ENCODE results near the gene ADAMTS2.
A peak's percentile ranks its signal among the peaks of the same experiment; 100 is the strongest.

The ADAMTS2 gene

GRCh38 chr5:179169836-179170235, 175.4 kb downstream of the ADAMTS2 start:
- Mint-ChIP-seq H3K4me1 (ENCODE audit: low read depth) (peaks cover 5% of the 10 kb centered on the region), H3K36me3 (no peaks in the 10 kb centered on the region), H3K9me3 (ENCODE audit: low read depth) (no peaks in the 10 kb centered on the region), H3K27ac (no peak overlapping the region), H3K4me3 (no peak overlapping the region), H3K27me3 (peaks cover 4% of the 10 kb centered on the region)

GRCh38 chr5:179168664-179169063, 176.6 kb downstream of the ADAMTS2 start:
- Mint-ChIP-seq H3K36me3 (no peaks in the 10 kb centered on the region), H3K4me1 (ENCODE audit: low read depth) (peaks cover 5% of the 10 kb centered on the region)

GRCh38 chr5:179167871-179168451, 177.3 kb downstream of the ADAMTS2 start:
- Mint-ChIP-seq H3K4me1 (ENCODE audit: low read depth) (peaks cover 5% of the 10 kb centered on the region), H3K27me3 (peaks cover 4% of the 10 kb centered on the region), H3K4me3 (peak overlapping the region; percentile 52), H3K36me3 (no peaks in the 10 kb centered on the region), H3K9me3 (ENCODE audit: low read depth) (no peaks in the 10 kb centered on the region), H3K27ac (no peak overlapping the region)

More at GRCh38 chr5:179168664-179169063, 176.6 kb downstream of the ADAMTS2 start:
- Mint-ChIP-seq H3K4me3 (no peak overlapping the region), H3K27ac (no peak overlapping the region), H3K27me3 (peaks cover 4% of the 10 kb centered on the region), H3K9me3 (ENCODE audit: low read depth) (no peaks in the 10 kb centered on the region)

- H3K4me3 Mint-ChIP-seq: peak overlapping the region; percentile 69
- H3K9me3 Mint-ChIP-seq (ENCODE audit: low read depth): no peaks in the 10 kb centered on the region
- peaks cover 4% of the 10 kb centered on the region for H3K27me3 Mint-ChIP-seq
- no peak overlapping the region for H3K27ac Mint-ChIP-seq
- peaks cover 5% of the 10 kb centered on the region for H3K4me1 Mint-ChIP-seq (ENCODE audit: low read depth)
- H3K36me3 Mint-ChIP-seq: no peaks in the 10 kb centered on the region
These were observed 178.1 kb downstream of the ADAMTS2 start for GRCh38 chr5:179166886-179167841.

GRCh38 chr5:179166171-179166885, 178.9 kb downstream of the ADAMTS2 start:
- Mint-ChIP-seq H3K9me3 (ENCODE audit: low read depth) (no peaks in the 10 kb centered on the region), H3K36me3 (no peaks in the 10 kb centered on the region), H3K4me1 (ENCODE audit: low read depth) (peaks cover 5% of the 10 kb centered on the region), H3K27ac (no peak overlapping the region), H3K4me3 (no peak overlapping the region), H3K27me3 (peaks cover 4% of the 10 kb centered on the region)

GRCh38 chr5:179165421-179166170, 179.7 kb downstream of the ADAMTS2 start:
- Mint-ChIP-seq H3K4me1 (ENCODE audit: low read depth) (peaks cover 5% of the 10 kb centered on the region), H3K36me3 (no peaks in the 10 kb centered on the region), H3K4me3 (no peak overlapping the region), H3K27me3 (peaks cover 3% of the 10 kb centered on the region), H3K27ac (no peak overlapping the region), H3K9me3 (ENCODE audit: low read depth) (no peaks in the 10 kb centered on the region)

- peaks cover 5% of the 10 kb centered on the region for H3K4me1 Mint-ChIP-seq (ENCODE audit: low read depth)
- H3K9me3 Mint-ChIP-seq (ENCODE audit: low read depth): no peaks in the 10 kb centered on the region
- H3K36me3 Mint-ChIP-seq: no peaks in the 10 kb centered on the region
- H3K4me3 Mint-ChIP-seq: peak overlapping the region; percentile 57
- peaks cover 2% of the 10 kb centered on the region for H3K27me3 Mint-ChIP-seq
- H3K27ac Mint-ChIP-seq: no peak overlapping the region
These were observed 180.6 kb downstream of the ADAMTS2 start for GRCh38 chr5:179164331-179165311.

GRCh38 chr5:179163236-179164155, 181.8 kb downstream of the ADAMTS2 start:
- Mint-ChIP-seq H3K27ac (no peak overlapping the region), H3K27me3 (no peaks in the 10 kb centered on the region), H3K4me1 (ENCODE audit: low read depth) (peaks cover 5% of the 10 kb centered on the region), H3K9me3 (ENCODE audit: low read depth) (no peaks in the 10 kb centered on the region), H3K36me3 (no peaks in the 10 kb centered on the region), H3K4me3 (no peak overlapping the region)

- H3K27ac Mint-ChIP-seq: no peak overlapping the region
- H3K9me3 Mint-ChIP-seq (ENCODE audit: low read depth): no peaks in the 10 kb centered on the region
- peaks cover 2% of the 10 kb centered on the region for H3K4me1 Mint-ChIP-seq (ENCODE audit: low read depth)
- no peaks in the 10 kb centered on the region for H3K36me3 Mint-ChIP-seq
- H3K27me3 Mint-ChIP-seq: no peaks in the 10 kb centered on the region
- H3K4me3 Mint-ChIP-seq: no peak overlapping the region
These were observed 182.7 kb downstream of the ADAMTS2 start for GRCh38 chr5:179162351-179163235.

- Mint-ChIP-seq H3K27ac (no peak overlapping the region), H3K27me3 (no peaks in the 10 kb centered on the region), H3K9me3 (ENCODE audit: low read depth) (no peaks in the 10 kb centered on the region), H3K36me3 (no peaks in the 10 kb centered on the region), H3K4me1 (ENCODE audit: low read depth) (no peaks in the 10 kb centered on the region), H3K4me3 (no peak overlapping the region)
These were observed 183.4 kb downstream of the ADAMTS2 start for GRCh38 chr5:179161901-179162300.

- Mint-ChIP-seq H3K27ac (no peak overlapping the region), H3K9me3 (ENCODE audit: low read depth) (no peaks in the 10 kb centered on the region), H3K4me1 (ENCODE audit: low read depth) (no peaks in the 10 kb centered on the region), H3K27me3 (no peaks in the 10 kb centered on the region), H3K36me3 (no peaks in the 10 kb centered on the region), H3K4me3 (no peak overlapping the region)
These were observed 184.7 kb downstream of the ADAMTS2 start for GRCh38 chr5:179160584-179160983.

GRCh38 chr5:179158556-179158955, 186.7 kb downstream of the ADAMTS2 start:
- no peaks in the 10 kb centered on the region for H3K4me1 Mint-ChIP-seq (ENCODE audit: low read depth)
- no peak overlapping the region for H3K27ac Mint-ChIP-seq
- no peaks in the 10 kb centered on the region for H3K36me3 Mint-ChIP-seq
- no peaks in the 10 kb centered on the region for H3K9me3 Mint-ChIP-seq (ENCODE audit: low read depth)
- no peaks in the 10 kb centered on the region for H3K27me3 Mint-ChIP-seq
- H3K4me3 Mint-ChIP-seq: no peak overlapping the region
